PC-3 (cell line): ENCODE measurements around the gene RXRA.

Experiments
- EZH2 ChIP-seq: fragments of 300-600 bp; sonication (generic); IDR thresholded peaks from one replicate; pipeline ENCODE4 v1.6.1; 2017; ENCODE audit warnings: antibody characterized with exemption, mild to moderate bottlenecking, low read length; ENCODE audit not compliant: unreplicated experiment
- TF ChIP-seq, protein P1 (sequence below): fragments of 300-600 bp; sonication (generic); conservative IDR thresholded peaks from 2 replicates; pipeline ENCODE4 v1.5.1; 2017; ENCODE audit warnings: antibody characterized with exemption, low read depth, mild to moderate bottlenecking, low read length

DNA sequence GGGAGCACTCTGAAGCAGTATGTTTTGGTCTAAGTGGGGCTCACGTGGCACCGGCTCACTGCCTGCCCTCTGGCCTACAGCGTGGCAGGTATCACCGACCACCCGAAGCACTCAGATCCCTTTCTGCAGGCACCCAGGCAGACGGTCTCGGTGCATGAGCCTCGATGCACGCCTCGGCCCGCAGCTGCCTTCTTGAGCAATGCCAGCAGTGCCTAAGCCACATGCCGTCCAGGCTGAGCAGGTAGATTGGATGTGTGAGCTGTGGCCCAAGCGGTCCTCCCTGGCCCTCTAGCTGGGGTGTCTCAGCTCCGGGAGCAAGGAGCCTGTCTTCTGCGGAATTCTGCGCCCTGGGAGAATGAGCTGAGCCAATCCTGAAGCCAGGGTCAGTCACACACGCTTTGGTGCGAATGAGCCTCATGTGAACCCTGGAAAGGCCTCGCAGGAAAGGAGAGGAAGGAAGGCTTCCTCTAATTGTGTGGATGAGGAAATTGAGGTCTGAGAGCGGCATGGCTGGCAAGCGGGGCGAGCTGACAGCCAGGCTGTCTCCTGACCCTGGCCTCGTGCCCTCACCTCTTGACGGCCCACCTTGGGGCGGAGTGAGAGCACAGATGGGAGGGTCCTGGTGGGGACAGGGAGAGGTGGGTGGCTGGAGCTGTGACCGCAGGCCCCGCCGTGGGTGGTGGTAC is 14.4 kb downstream of the RXRA start:
- TF ChIP-seq, protein P1, sequence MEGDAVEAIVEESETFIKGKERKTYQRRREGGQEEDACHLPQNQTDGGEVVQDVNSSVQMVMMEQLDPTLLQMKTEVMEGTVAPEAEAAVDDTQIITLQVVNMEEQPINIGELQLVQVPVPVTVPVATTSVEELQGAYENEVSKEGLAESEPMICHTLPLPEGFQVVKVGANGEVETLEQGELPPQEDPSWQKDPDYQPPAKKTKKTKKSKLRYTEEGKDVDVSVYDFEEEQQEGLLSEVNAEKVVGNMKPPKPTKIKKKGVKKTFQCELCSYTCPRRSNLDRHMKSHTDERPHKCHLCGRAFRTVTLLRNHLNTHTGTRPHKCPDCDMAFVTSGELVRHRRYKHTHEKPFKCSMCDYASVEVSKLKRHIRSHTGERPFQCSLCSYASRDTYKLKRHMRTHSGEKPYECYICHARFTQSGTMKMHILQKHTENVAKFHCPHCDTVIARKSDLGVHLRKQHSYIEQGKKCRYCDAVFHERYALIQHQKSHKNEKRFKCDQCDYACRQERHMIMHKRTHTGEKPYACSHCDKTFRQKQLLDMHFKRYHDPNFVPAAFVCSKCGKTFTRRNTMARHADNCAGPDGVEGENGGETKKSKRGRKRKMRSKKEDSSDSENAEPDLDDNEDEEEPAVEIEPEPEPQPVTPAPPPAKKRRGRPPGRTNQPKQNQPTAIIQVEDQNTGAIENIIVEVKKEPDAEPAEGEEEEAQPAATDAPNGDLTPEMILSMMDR, result no peak
- no peak for TF ChIP-seq EZH2
